NCI-H128 (cell line): ENCODE results near the gene LTB.
"Not testable (repeated sequence)": the region's sequence is repeated elsewhere in the genome, so short reads cannot be mapped to it uniquely, and the experiment has no call there.

ENCODE experiments used
- DNase-seq: peaks from one replicate; lab custom pipeline; 2025; ENCODE audit not compliant: unreplicated experiment; lab: John Stamatoyannopoulos, UW

LTB gene

DNA sequence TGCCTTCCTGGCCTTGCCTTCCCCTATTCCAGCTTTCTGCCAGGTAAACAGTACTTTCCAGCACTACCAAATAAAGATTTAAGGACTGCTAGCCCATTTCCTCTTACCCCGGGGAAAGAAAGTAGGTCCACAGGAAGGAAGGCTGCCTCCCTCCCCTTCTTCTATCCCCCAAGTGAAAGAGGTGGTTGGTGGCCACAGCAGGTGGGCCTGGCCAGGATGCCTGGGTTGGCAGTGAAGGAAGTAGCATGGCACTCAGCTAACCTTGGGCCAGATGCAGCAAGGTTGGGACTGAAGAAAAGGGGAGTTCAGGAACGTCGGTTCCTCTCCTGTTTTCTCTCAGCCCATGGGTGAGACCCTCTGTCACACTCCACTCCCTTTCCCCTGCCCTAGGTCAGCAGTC lies 25.9 kb downstream of the LTB start:
- DNase-seq = no peak

DNA sequence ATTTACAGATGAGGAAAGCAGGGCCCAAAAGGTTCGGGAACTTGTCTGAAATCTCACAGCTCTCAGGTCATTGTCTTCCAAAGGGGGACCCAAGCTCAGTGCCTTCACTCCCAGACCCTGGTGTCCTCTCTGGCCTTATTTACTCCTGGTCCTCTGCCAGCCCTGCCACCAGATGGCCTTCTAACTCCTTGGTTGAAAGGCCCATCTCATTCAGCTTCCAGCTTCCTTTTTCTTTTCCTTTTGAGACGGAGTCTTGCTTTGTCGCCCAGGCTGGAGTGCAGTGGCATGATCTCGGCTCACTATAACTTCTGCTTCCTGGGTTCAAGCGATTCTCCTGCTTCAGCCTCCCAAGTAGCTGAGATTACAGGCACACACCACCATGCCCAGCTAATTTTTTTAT lies 30.9 kb downstream of the LTB start:
- DNase-seq = not testable (repeated sequence)

DNA sequence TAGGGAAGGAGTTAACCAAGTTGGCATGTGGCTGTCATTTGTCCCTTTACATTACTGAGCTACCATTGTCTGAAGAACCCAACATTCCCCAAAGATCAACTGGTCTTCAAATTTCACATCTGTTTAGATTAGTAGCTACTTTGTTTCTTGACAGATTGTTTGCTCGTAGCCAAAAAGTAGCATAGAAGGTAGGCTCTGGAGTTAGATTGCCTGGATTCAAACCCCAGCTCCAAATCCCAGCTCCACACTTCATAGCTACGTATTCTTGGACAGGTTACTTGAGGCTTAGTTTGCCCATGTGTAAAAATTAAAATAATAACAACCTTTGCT lies 33.7 kb downstream of the LTB start:
- no peak for DNase-seq

DNA sequence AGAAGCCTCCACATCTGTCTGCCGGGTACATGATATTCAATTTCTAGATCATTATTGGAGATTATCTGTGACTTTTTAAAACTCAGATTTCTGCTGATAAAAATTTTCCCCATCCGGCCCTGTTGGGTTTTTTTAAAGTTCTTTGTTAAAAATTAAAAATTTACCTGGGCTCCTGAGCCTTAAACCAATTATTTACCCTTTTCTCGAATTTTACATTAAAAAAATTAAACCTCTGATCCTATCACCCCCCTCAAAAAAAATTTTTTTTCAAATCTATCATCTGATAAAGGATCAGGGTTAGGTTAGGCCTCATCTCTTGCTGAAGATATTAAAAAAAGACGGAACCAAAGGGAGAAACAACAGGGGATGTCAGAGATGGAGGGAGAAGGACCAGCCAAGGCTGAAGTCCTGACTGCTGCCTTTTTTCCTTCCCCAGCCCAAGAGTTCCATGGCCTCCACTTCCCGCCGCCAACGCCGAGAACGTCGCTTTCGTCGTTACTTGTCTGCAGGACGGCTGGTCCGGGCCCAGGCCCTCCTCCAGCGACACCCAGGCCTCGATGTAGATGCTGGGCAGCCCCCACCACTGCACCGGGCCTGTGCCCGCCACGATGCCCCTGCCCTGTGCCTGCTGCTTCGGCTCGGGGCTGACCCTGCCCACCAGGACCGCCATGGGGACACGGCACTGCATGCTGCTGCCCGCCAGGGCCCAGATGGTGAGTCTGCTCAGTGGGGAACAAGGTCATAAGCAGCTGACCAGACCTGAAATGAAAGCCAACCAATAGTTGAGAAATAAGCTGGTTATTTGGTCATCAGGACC lies 34.3 kb downstream of the LTB start:
- no peak for DNase-seq

DNA sequence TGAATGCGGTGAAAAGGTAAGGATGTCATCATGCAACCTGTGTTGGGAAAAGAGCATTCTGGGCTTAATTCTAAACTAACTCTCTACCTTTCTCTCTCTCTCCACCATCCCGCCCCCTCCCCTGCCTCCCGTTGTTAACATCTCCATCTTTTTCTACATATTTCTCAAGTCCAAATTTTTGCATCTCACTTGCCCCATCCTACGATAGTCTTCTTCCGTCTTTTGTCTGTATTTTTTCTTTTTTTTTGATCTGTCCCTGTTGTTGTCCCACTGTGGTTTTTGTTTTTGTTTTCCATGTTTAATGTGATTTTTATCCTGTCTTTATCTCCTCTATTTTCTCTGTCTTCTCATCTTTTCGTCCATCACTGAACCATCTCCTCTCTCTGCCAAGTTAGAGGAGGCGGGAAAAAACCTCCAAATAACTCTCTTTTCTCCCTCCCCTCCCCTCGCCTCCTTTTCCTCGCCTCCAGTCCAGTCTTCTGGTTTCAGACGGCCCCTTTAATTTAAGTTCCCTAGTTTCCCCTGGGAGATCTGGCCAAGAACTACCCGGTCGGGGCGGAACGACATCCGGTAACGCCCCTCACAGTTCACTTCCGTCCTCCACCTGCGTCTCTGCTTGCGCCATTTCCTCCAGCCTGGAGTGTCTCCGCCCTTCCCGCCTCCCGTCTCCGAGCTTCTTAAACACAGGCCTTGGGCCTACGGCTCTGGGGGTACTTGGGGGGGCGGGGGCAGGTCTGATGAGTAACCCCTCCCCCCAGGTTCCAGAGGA lies 35.1 kb downstream of the LTB start, which contains the start of gene NFKBIL1:
TSS of gene NFKBIL1 (plus strand) at position 651 of the 769 bp plus-strand sequence. CDS start at position 738, 87 bp downstream.
- peak; percentile 90 for DNase-seq

DNA sequence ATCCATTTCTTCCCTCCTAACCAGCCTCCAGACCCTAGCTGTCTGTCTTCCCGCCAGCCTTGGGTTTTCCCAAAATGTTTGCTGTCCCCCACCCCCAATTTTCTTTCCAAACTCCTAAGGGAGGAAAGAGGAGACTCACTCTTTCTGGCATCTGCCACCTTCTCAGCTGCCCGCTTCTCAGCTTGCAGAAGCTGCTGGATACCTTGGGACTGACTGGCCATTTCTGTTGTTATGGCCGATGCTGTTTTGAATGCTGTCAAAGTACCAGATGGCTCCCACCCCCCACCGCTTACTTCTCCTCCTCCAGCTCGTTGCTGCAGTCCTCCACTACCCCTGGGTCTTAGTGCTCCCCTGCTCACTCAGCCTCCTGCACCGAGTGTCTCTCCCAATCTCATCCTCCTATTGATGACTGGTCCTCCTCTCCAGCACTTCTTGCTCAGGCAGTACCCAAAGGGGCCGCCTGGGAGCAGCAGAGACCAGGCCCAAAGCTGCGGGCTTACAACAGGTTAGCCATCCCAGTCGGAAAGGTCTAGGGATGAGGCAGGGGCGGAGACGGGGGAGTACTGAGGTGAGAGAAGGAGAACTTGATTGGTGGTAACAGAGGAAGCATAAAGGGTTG lies 35.8 kb downstream of the LTB start, which contains the start of gene ATP6V1G2:
TSS of gene ATP6V1G2 (minus strand) at position 270 of the 619 bp plus-strand sequence. CDS start at position 221, 49 bp downstream.
- peak; percentile 89 for DNase-seq

DNA sequence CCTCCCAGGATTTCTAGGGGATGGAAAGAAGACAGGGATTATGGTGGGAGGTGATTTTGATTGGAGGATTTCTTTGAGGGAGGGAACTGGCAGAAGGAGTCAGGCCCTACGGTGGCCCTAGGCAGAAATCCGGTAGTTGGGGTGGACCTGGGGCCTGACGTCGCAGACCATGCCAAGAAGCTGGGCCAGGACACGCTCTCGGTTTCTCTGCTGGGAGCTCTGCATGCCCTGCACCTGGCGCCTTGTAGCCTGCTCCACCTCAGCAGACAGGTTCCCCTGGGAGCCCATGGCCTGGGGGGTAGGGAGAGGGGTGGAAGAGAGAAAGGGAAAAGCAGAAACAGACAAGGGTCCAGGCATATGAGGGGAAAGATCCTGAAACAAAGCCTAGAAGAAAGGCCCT lies 36.9 kb downstream of the LTB start:
- no peak for DNase-seq

DNA sequence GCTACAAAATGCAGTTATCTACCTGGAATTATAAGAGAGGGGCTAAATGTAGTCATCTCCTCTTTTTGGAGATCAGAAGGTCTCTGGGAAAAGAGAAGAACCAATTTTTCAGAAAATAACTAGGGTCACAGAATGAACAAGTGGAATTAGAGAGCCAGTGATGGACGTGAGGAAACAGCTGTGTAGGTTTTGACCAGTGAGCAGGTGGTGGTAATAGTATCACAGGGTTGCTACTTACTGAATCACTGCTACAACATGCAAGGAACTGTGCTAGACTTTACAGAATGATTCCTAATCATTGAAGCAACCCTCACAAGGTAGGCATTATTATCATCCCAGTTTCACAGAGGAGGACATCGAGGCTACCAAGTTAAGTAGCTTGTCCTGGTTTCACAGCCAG lies 37.5 kb downstream of the LTB start:
- no peak for DNase-seq

DNA sequence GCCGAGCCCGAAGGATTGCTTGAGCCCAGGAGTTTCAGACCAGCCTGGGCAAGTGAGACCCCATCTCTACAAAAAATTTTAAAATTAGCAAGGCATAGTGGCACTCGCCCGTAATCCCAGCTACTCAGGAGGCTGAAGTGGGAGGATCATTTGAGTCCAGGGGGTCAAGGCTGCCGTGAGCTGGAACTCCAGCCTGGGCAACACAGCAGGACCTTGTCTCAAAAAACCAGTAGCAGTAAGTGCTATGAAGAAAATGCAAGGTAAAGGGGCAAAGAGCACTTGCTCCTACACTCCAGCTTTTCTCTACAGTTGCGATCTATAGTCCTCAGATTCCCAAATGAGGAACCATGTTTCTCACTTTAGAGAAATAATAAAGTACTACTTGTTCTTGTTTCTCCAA lies 38.6 kb downstream of the LTB start:
- no peak for DNase-seq

DNA sequence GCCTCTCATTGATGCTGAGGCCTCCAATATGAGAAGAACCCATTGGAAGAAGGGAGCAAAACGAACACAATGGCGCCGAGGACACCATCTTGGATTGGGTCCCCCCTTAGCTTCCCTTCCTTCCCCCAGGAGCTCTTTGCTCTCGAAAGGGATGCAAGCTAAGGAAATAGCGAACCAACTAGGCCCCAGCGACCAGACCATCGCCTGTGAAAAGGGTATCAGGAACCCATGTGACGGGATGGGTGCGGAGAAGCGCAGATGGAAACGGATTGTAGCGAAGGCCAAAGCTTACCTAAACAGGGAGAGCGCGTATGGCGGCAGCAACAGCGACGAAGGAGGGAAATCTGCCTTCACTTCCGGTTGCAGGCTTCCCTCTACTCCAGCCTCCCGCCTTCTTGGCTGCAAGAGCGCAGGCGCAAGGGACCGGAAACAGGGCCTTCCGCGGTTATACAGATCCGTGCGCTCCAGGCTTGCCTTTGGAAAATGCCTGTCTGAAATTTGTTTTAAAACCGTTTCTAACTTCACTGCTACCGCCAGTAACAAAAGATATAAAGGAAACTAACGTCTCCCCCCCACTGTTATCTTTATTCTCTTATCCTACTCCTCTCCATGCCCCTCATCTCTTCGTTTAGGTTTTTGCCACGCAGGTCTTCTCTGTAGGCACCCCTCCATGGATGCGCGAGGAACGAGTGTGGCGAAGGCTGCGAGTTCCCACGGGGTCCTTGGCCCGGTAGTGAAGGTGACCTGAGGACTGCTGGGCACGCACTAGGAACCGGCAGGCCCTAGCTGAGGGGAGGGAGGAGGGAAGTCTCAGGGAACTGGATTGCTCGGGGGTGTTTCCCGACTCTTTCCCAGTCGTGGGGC lies 40.3 kb downstream of the LTB start, which contains the start of gene DDX39B:
TSS of gene DDX39B (minus strand) at position 346 of the 864 bp plus-strand sequence. CDS start 1,471 bp downstream, outside the sequence.
- DNase-seq = peak; percentile 91

DNA sequence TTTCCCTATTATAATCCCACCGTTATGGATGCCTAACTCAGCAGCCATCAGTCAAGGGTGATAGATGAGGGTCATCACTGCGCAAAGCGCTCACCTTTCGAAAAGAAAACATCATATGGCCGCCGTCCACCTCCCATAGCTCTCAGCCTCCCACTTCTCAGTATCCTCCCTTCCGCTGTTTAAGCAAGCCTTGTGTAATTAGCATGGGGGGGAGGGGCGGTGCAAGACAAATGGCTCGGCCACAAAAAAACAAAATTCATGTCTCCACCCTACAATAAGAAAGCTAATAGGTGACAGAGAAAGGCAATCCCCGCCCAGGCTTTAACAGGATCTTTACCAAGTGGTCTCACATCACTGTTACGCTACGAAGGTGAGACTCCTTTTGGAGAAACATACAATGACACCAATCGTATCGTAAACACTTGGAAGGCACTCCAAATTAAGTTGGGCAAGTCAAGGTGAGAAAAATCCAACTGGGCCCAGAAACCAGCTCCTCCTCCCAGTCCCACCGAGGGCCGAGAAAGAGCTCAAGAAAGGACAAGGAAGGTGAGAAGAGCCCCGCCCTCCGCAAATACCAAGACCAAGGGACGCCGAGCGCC lies 41.1 kb downstream of the LTB start:
- DNase-seq = no peak

DNA sequence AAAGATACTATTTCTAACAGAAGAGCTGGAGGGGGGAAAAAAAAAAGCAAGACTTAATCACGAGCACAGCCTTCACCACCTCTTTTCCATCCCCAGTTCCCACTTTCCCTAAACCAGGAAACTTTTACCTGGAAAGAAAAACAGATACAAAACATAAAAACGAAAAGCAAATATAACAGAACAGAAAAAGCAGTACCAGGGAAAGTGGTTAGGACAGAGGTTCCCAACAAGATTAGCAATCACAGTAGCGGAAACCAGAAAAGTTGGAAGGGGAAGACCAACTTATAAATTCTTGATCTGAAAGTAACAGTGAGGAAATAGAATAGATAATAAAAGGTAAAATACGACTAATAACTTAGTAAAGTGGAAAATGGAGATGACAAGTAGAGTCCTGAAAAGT lies 41.6 kb downstream of the LTB start:
- no peak for DNase-seq

DNA sequence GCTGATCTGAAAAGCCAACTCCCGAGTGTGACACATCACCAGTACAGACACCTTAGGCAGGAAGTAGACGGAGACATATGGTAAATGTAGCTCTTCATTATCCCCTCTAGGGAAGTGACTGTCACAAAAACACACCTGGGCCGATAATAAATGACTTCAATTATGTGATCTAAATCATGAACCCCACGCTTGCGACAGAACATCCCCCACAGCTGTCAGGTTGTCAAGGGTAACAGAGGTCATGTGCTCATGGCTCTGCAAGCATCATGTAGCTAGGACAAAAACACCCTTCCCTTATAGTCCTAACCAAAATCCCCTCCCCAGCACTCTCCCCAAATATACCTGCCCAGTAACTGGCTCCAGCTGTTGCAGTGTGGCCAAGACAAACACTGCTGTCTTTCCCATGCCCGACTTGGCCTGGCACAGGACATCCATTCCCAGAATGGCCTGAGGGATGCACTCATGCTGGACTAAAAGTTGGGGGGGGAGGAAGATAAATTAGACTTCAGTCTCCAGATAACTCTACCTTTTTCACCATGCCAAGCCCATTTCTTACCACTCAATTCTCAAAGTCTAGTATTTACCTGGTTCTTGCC lies 43.3 kb downstream of the LTB start:
- no peak for DNase-seq

DNA sequence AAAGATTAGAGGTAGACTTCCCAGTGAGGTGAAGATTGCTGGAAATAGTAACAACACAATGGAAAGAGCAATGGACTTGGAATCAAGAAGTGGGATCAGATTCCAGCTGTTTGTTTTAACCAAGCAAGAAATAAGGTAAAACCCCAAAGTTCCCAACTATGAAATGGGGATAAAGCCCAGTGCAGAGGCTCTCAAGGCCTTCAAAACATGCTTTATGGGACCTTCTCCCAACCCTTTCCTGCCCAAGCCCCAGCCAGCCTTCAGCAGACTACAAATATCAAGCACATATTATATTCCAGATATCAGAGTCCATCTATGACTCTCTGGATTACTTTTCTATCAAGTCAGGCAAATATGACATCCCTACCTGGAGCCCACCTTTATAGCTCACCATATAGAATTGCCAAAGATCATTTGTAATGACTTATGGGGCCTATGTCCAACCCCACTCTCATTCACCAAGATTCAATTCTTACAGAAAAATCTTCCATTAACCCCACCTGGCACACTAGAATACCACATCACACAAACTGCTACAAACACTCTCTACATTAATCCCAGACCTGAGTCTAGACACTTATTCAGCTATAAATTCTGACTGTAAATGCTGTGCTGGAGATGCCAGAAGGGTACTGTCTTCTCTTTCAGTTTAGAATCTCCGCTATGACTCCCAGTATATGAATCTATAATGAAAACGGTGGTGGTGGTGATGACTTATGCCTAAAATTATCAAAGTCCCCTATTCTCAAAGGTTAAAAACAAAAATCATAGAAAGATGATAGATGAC lies 46.5 kb downstream of the LTB start:
- DNase-seq = no peak

DNA sequence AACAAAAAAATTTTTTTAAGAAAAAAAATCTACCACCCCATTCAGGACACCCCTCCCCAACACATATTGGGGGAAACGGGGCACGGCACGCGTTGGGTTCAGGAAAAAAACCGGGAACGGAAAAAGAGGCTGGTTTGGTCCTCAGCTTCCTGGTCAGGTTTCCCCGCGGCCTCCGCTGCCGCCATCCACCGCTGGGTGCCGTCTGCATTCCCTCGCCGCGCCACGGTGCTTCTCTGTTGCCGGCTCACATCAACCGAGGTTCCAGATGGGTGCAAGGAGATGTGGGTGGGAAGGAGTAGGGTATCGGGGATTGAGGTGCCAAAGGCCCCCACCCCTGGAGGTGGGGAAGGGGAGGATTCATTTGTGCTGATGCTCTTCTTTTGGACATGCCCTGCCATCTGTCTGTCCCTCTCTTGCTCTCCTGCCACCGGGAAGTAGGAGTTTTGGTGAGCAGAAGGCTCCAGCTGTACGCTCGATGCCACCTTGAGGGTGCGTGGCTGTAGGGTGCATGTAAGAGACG lies 47.6 kb downstream of the LTB start:
- no peak for DNase-seq

DNA sequence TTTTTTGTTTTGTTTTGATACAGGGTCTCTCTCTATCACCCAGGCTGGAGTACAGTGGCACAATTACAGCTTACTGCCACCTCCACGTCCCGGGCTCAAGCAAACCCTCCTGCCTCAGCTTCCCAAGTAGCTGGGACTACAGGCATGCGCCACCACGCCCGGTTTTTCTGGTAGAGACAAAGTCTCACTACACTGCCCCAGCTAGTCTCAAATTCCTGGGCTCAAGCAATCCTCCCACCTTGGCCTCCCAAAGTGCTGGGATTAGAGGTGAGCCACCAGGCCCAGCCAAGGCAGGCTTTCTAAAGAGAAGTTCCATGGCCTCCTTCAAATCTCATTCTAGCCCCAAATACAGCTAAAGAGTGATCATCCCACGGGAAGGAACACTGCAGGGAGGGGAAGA lies 48.2 kb downstream of the LTB start:
- no peak for DNase-seq

DNA sequence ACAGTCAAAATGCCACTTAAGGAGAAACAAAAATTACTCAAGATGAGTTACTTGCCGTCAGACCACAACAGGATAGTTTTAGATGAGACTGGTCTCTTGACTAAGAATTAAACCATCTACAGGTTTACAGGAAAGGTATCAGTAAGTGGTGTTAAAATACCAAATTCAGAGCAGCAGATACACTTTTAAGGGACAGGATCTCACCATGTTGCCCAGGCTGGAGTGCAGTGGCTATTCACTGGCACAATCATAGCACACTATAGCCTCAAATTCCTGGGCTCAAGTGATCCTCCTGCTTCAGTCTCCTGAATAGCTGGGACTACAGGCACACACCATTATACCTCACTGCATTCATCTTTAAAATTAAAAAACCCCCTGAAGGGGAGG lies 48.8 kb downstream of the LTB start:
- DNase-seq = no peak

DNA sequence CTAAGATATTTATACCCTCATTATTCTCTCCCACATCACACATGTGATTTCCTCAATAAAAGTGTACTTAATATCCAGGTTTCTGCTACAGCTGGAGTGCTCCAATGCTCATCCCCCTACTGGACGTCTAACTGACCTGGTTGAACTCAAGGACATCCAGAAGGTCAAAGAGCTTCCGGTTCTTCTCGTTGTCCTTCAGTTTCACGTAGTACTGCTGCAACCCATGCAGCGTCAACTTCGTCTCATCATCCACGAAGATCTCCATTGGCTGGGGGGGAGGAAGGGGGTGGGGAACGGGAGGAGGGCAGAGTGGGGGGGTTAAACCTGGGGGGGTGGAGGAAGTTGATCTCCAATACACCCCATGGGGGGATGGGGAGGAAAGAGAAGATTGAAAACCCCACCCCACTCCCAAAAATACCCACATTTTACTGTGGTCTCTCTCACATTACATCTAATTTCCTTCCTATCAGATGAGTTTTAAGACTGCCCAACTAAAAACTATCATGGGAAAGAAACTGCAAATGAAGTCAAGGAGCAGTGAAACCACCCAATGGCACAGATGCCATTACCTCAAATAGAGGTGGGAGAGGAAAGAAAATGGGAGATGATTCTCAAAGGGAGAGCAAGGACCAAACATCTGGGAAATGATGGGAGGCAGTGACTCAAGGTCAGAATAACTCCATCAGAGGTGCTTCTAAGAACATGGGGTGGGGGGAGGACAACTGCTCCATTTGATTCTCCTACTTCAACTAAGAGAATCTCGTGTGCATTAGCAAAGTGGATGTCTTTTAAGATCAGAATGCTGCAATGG lies 49.4 kb downstream of the LTB start:
- no peak for DNase-seq
